Ovary (tissue), 3 donors: ENCODE data around the gene RBM44.

ENCODE experiments used
- POLR2A ChIP-seq: fragments of 450-650 bp; IDR thresholded peaks from one replicate; pipeline ENCODE4 v1.6.1; 2017; ENCODE audit warnings: antibody characterized with exemption, mild to moderate bottlenecking, moderate library complexity
- TF ChIP-seq, protein P1 (sequence below), 3 donors: fragments of 450-650 bp in 2 of 3; fragments of 200-600 bp in 1 of 3; IDR thresholded peaks; one replicate each; pipeline versions ENCODE4 v1.5.1 to v1.8.0; 2016 to 2022; ENCODE audit warnings: antibody characterized with exemption in 3 of 3, mild to moderate bottlenecking in 1 of 3
- donor health status: DM: no; HTN: no; CAD: no.

DNA sequence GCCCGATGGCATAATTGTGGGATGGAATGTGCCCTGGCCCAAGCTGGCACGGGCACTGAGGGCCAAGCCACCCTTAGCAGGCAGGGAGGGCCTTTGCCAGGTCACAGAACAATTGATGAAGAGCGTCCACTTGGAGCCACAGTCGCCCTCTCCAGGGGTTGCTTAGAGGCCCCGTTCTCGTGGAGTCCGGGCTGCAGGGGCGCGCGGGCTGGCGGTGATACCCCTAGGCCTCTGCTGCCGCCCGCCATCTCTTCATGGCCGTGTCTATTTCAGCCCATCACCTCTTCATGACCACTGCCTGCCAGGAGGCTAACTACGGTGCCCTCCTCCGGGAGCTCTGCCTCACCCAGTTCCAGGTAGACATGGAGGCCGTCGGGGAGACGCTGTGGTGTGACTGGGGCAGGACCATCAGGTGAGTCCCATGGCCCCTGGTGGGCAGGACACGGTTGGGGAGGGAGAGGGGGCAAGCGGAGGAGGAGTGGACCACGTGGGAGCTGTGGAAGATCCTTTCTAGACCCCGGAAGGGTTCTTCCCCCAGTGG, 78.4 kb downstream of the RBM44 start:
- TF ChIP-seq, protein P1, sequence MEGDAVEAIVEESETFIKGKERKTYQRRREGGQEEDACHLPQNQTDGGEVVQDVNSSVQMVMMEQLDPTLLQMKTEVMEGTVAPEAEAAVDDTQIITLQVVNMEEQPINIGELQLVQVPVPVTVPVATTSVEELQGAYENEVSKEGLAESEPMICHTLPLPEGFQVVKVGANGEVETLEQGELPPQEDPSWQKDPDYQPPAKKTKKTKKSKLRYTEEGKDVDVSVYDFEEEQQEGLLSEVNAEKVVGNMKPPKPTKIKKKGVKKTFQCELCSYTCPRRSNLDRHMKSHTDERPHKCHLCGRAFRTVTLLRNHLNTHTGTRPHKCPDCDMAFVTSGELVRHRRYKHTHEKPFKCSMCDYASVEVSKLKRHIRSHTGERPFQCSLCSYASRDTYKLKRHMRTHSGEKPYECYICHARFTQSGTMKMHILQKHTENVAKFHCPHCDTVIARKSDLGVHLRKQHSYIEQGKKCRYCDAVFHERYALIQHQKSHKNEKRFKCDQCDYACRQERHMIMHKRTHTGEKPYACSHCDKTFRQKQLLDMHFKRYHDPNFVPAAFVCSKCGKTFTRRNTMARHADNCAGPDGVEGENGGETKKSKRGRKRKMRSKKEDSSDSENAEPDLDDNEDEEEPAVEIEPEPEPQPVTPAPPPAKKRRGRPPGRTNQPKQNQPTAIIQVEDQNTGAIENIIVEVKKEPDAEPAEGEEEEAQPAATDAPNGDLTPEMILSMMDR (IDR thresholded peaks at IDR 0.05), result no peak
- TF ChIP-seq POLR2A, result no peak
